Endothelial cell of umbilical vein (primary cell): ENCODE measurements around the gene EOGT. TPM values are rescaled to one million over a fixed set of nuclear protein-coding genes. Genes with fewer than 3 reads are reported as not detected.

Experiments
- BruUV-seq: library from RNA; stranded (reverse); fragments of 400-500 nt; replicated peaks from 2 replicates; lab custom pipeline; 2021; lab: Mats Ljungman, UMichigan
- CTCF ChIA-PET: fragments of 300-600, 350-600 bp; sonication (Branson Sonifier 250); formaldehyde crosslinking; loops from one replicate; lab custom pipeline; 2021; ENCODE audit warnings: antibody characterized with exemption, inconsistent platforms; lab: Charles Lee
- POLR2A ChIA-PET: fragments of 300-600, 350-600 bp; sonication (Branson Sonifier 250); formaldehyde crosslinking; loops from one replicate; lab custom pipeline; 2021; ENCODE audit warnings: antibody characterized with exemption, inconsistent platforms; lab: Charles Lee
- DNase-seq: peaks from one replicate; pipeline ENCODE4 v3.0.0-alpha.2; 2011; ENCODE audit warnings: low read depth, low spot score
- FAIRE-seq: peaks from 2 replicates; lab custom pipeline; 2011; peaks lifted over from hg19 to GRCh38; lab: Jason Lieb, UNC
- H2AFZ ChIP-seq: 2 replicates; pipeline ENCODE4 v1.6.0; 2012; ENCODE audit warnings: low read depth, low read length, control low read depth, inconsistent platforms
- H3K27ac ChIP-seq: 2 replicates; pipeline ENCODE4 v1.5.1; 2011; ENCODE audit warnings: low read depth, mild to moderate bottlenecking, control low read depth, low read length, moderate library complexity; ENCODE audit not compliant: insufficient read depth
- H3K27me3 ChIP-seq, 2 experiments: 2 replicates each; pipeline versions ENCODE4 v1.6.0 to v1.6.1; 2011; ENCODE audit warnings: low read length in 2 of 2, mixed read lengths in 1 of 2; ENCODE audit not compliant: control insufficient read depth in 2 of 2, insufficient read depth in 2 of 2
- H3K36me3 ChIP-seq, 2 experiments: 2 replicates in 1 of 2; 3 replicates in 1 of 2; pipeline ENCODE4 v1.5.1; 2011; ENCODE audit warnings: low read length in 2 of 2, mild to moderate bottlenecking in 1 of 2, moderate library complexity in 1 of 2; ENCODE audit not compliant: control insufficient read depth in 2 of 2, insufficient read depth in 2 of 2; ENCODE audit errors: extremely low read depth in 1 of 2
- H3K4me1 ChIP-seq: 3 replicates; pipeline ENCODE4 v1.5.1; 2011; ENCODE audit warnings: mild to moderate bottlenecking, low read length; ENCODE audit not compliant: control insufficient read depth, insufficient read depth; ENCODE audit errors: extremely low read depth
- H3K4me2 ChIP-seq: 2 replicates; pipeline ENCODE4 v1.6.1; 2011; ENCODE audit warnings: low read length, control low read depth, mixed read lengths; ENCODE audit not compliant: insufficient read depth
- H3K4me3 ChIP-seq, 3 experiments: fragments of 200-600 bp in 1 of 3; sonication (generic), shearing (Covaris generic) in 1 of 3; replicated peaks in 1 of 3; 2 replicates each; pipeline ENCODE4 v1.5.1; 2011 to 2016; ENCODE audit warnings: control low read depth in 3 of 3, low read length in 3 of 3, mild to moderate bottlenecking in 2 of 3, inconsistent platforms in 1 of 3, low read depth in 1 of 3, moderate library complexity in 1 of 3; ENCODE audit not compliant: insufficient read depth in 1 of 3
- H3K79me2 ChIP-seq: 2 replicates; pipeline ENCODE4 v1.6.0; 2012; ENCODE audit warnings: low read length, inconsistent platforms; ENCODE audit not compliant: control insufficient read depth, insufficient read depth
- H3K9ac ChIP-seq: replicated peaks from 2 replicates; pipeline ENCODE3; 2011; ENCODE audit warnings: low read length, control low read depth; ENCODE audit not compliant: insufficient read depth; ENCODE audit errors: extremely low read depth
- H3K9me1 ChIP-seq: replicated peaks from 3 replicates; pipeline ENCODE4 v1.6.0; 2011; ENCODE audit warnings: mild to moderate bottlenecking, low read length; ENCODE audit not compliant: control insufficient read depth, insufficient read depth; ENCODE audit errors: extremely low read depth
- H3K9me3 ChIP-seq: replicated peaks from 2 replicates; pipeline ENCODE4 v1.5.1; 2012; ENCODE audit warnings: low read length, inconsistent platforms; ENCODE audit not compliant: control insufficient read depth, insufficient read depth
- H4K20me1 ChIP-seq: replicated peaks from 2 replicates; pipeline ENCODE3; 2011; ENCODE audit warnings: mild to moderate bottlenecking, low read length; ENCODE audit not compliant: control insufficient read depth, insufficient read depth; ENCODE audit errors: extremely low read depth
- EZH2 ChIP-seq: IDR thresholded peaks from 2 replicates; pipeline ENCODE4 v1.6.1; 2012; ENCODE audit warnings: borderline replicate concordance, low read depth, mild to moderate bottlenecking, moderate library complexity, low read length, inconsistent platforms; ENCODE audit not compliant: severe bottlenecking
- FOS ChIP-seq: IDR thresholded peaks from 2 replicates; pipeline ENCODE4 v1.6.1; 2011; ENCODE audit warnings: mild to moderate bottlenecking, low read length, moderate library complexity, borderline replicate concordance; ENCODE audit not compliant: insufficient read depth
- GATA2 ChIP-seq: IDR thresholded peaks from 2 replicates; pipeline ENCODE4 v1.7.0; 2011; ENCODE audit warnings: low read depth, mild to moderate bottlenecking, moderate library complexity, mixed read lengths, low read length; ENCODE audit not compliant: insufficient read length, insufficient read depth
- JUN ChIP-seq: IDR thresholded peaks from 2 replicates; pipeline ENCODE4 v1.6.1; 2011; ENCODE audit warnings: borderline replicate concordance, low read depth; ENCODE audit not compliant: insufficient read length, insufficient read depth
- MYC ChIP-seq: IDR thresholded peaks from one replicate; pipeline ENCODE4 v1.6.1; 2011; ENCODE audit warnings: mild to moderate bottlenecking, low read depth, low read length
- POLR2A ChIP-seq: IDR thresholded peaks from 2 replicates; pipeline ENCODE4 v1.6.1; 2012; ENCODE audit warnings: low read depth, mild to moderate bottlenecking, control low read depth, low read length
- POLR2AphosphoS5 ChIP-seq: IDR thresholded peaks from 2 replicates; pipeline ENCODE4 v1.6.1; 2012; ENCODE audit warnings: low read depth, mild to moderate bottlenecking, control low read depth, low read length, moderate library complexity; ENCODE audit not compliant: insufficient read depth
- dilution Hi-C: fragments of 300-500 bp; cut with MboI; formaldehyde crosslinking; loops from one replicate; pipeline ENCODE4 v1.15.0; 2019; ENCODE audit warnings: low sequenced_read_pairs; ENCODE audit not compliant: extremely low pct_ligation_motif_present
- intact Hi-C: fragments of 100-400 bp; cut with micrococcal nuclease; formaldehyde crosslinking; loops from one replicate; pipeline ENCODE4 v1.10.0; 2022
- polyA plus RNA-seq, 4 experiments: library from polyadenylated mRNA; depleted of rRNA in 3 of 4; stranded (reverse) in 3 of 4; unstranded in 1 of 4; fragments of >200 nt; gene quantifications; 2 replicates each; pipeline versions ENCODE4 v1.2.1 to v1.2.3, GENCODE V29; 2011 to 2012; ENCODE audit warnings: missing spikeins in 1 of 4
- total RNA-seq: library from RNA; stranded (reverse); gene quantifications from 2 replicates; pipeline ENCODE4 v1.2.3, GENCODE V29; 2021
- TF ChIP-seq, protein P1 (sequence below), 2 donors: IDR thresholded peaks; 1 replicate in 1 of 2; 2 replicates in 1 of 2; pipeline ENCODE4 v1.5.1; 2011; ENCODE audit warnings: low read length in 2 of 2, mild to moderate bottlenecking in 2 of 2, moderate library complexity in 2 of 2, control low read depth in 1 of 2, inconsistent platforms in 1 of 2, low read depth in 1 of 2; ENCODE audit not compliant: insufficient read depth in 1 of 2; ENCODE audit errors: extremely low read depth in 1 of 2
- TF ChIP-seq, protein P2 (sequence below): IDR thresholded peaks from 2 replicates; pipeline ENCODE4 v1.6.1; 2011; ENCODE audit not compliant: insufficient read depth, insufficient read length

The EOGT gene
- total and polyA plus RNA-seq, 2 donors (not counting 3 experiments of a cell fraction or from before 2014, with no cell fraction given), result 35.6 to 99.4 TPM

DNA sequence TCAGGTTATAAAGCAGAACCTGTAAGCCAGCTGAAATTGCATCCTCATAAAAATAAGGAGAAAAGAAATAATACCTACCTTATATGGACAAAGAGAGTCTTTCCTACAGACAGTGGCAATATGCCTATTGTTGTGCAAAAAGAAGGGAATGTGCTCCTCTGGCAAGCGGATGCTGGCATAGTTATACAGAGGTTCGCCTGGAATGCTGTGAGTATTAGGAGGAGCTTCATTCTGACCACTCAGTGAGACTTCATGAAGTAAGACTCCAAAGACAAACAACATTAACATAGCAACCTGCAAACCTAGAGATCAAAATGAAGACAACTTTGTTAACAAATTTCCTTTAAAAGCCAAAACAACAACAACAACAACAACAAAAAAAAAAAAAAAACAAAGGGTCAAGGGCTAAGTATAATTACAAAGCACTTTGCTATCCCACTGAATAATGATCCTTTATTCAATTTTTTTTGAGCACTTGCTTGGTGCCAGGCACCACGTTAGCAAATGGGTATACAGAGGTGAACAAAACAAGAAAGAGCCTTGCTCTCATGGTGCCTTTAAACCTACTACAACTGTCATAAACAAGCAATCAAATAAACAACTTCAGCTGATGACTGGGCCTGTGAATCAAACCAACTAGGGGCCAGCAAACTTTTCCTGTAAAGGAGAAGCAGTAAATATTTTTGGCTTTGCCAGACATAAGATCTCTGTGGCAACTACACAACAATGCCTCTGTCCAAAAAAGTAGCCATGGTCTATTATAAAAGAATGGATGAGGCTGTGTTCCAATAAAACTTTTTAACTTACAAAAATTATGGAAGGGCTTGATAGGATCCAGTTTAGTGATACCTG, 3.7 kb downstream of the EOGT start:
- no peaks in the 10 kb centered on the region for H4K20me1 ChIP-seq
- H3K79me2 ChIP-seq, result peaks cover 10% of the 10 kb centered on the region
- DNase-seq, result peak; percentile 74
- ChIA-PET CTCF (interaction anchor here (0.5 to 1.0 kb wide), 2 partner anchors 11 to 48 kb away, joined by 3 to 6 read pairs; no protein-coding TSS in a partner anchor), POLR2A (interaction anchor here (1.2 kb wide), 1 partner anchor 23 kb away, joined by 5 read pairs; no protein-coding TSS in a partner anchor)
- H3K4me1 ChIP-seq, result peaks cover 48% of the 10 kb centered on the region
- peak overlapping the region; percentile 85 for H3K27ac ChIP-seq
- H3K9me1 ChIP-seq, result no peaks in the 10 kb centered on the region
- H3K9me3 ChIP-seq, result no peaks in the 10 kb centered on the region
- peak; percentile 84 for FAIRE-seq
- intact Hi-C loops (no loop called here), dilution Hi-C loops (no loop called here)
- TF ChIP-seq FOS, result no peak
- TF ChIP-seq, protein P1, sequence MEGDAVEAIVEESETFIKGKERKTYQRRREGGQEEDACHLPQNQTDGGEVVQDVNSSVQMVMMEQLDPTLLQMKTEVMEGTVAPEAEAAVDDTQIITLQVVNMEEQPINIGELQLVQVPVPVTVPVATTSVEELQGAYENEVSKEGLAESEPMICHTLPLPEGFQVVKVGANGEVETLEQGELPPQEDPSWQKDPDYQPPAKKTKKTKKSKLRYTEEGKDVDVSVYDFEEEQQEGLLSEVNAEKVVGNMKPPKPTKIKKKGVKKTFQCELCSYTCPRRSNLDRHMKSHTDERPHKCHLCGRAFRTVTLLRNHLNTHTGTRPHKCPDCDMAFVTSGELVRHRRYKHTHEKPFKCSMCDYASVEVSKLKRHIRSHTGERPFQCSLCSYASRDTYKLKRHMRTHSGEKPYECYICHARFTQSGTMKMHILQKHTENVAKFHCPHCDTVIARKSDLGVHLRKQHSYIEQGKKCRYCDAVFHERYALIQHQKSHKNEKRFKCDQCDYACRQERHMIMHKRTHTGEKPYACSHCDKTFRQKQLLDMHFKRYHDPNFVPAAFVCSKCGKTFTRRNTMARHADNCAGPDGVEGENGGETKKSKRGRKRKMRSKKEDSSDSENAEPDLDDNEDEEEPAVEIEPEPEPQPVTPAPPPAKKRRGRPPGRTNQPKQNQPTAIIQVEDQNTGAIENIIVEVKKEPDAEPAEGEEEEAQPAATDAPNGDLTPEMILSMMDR (IDR thresholded peaks at IDR 0.05; ENCODE audit: extremely low read depth in 1 of 2, insufficient read depth in 1 of 2, low read depth in 1 of 2, low read length in 2 of 2), result no peak
- TF ChIP-seq JUN, result no peak
- no peak for TF ChIP-seq MYC
- TF ChIP-seq, protein P2, sequence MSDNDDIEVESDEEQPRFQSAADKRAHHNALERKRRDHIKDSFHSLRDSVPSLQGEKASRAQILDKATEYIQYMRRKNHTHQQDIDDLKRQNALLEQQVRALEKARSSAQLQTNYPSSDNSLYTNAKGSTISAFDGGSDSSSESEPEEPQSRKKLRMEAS, result no peak
- TF ChIP-seq POLR2AphosphoS5, result no peak
- no peak for TF ChIP-seq GATA2
- no peak for TF ChIP-seq EZH2
- no peak for TF ChIP-seq POLR2A
- peak overlapping the region; percentile 69 for H3K9ac ChIP-seq
- no TSS peak for BruUV-seq
- no peak overlapping the region for H3K4me3 ChIP-seq
- peaks cover 11 to 16% of the 10 kb centered on the region in 2 experiments for H3K36me3 ChIP-seq
- H2AFZ ChIP-seq, result no peak overlapping the region
- H3K4me2 ChIP-seq, result peak overlapping the region; percentile 32
- H3K27me3 ChIP-seq, result no peaks in the 10 kb centered on the region
